Liver (tissue), 3 donors: Measurements from ENCODE around the gene SLC25A21.

Experiments
- GABPA ChIP-seq, 2 donors: IDR thresholded peaks in 1 of 2; conservative IDR thresholded peaks in 1 of 2; 2 replicates each; pipeline ENCODE4 v1.6.1; 2016; ENCODE audit warnings: antibody characterized with exemption in 2 of 2, mild to moderate bottlenecking in 1 of 2, moderate library complexity in 1 of 2
- HNF4A ChIP-seq, 2 donors: conservative IDR thresholded peaks; 2 replicates each; pipeline ENCODE4 v1.6.1; 2016; ENCODE audit warnings: antibody characterized with exemption in 2 of 2, mild to moderate bottlenecking in 2 of 2
- SP1 ChIP-seq: IDR thresholded peaks from 2 replicates; pipeline ENCODE4 v1.6.1; 2018; ENCODE audit warnings: antibody characterized with exemption, mild to moderate bottlenecking
- YY1 ChIP-seq: IDR thresholded peaks from 2 replicates; pipeline ENCODE4 v1.6.1; 2016; ENCODE audit warnings: antibody characterized with exemption, mild to moderate bottlenecking
- TF ChIP-seq, protein P1 (sequence below): fragments of 150-350 bp; IDR thresholded peaks from 2 replicates; pipeline ENCODE4 v1.5.1; 2017; ENCODE audit warnings: improper control_type of control experiment, low read depth, low read length; ENCODE audit not compliant: missing input control
- TF ChIP-seq, protein P2 (sequence below): IDR thresholded peaks from 2 replicates; pipeline ENCODE4 v1.6.1; 2016; ENCODE audit warnings: antibody characterized with exemption
- TF ChIP-seq, protein P3 (sequence below): IDR thresholded peaks from 2 replicates; pipeline ENCODE4 v1.6.1; 2016; ENCODE audit warnings: antibody characterized with exemption
- TF ChIP-seq, protein P4 (sequence below): IDR thresholded peaks from 2 replicates; pipeline ENCODE4 v1.6.1; 2016; ENCODE audit warnings: antibody characterized with exemption, mild to moderate bottlenecking
- donor health status: healthy.
- donor health status: healthy.

DNA sequence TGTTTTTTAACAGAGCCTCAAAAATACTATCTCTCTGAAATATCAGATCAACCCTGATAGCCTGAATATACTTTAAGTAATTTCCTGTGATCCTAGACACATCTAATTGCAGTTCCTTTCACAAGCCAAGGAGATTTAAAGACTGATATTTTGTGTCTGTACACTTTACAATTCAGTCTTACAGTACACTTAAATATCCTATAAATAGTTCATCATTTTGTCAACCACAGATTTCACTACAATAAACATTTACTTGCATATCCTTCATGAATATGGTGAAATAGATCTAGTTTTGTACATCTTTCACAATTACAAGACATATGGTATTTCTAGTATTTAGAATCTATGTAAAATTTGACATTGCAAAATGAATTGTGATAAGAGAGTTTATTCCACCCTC lies 349.7 kb downstream of the SLC25A21 start:
- TF ChIP-seq, protein P1, sequence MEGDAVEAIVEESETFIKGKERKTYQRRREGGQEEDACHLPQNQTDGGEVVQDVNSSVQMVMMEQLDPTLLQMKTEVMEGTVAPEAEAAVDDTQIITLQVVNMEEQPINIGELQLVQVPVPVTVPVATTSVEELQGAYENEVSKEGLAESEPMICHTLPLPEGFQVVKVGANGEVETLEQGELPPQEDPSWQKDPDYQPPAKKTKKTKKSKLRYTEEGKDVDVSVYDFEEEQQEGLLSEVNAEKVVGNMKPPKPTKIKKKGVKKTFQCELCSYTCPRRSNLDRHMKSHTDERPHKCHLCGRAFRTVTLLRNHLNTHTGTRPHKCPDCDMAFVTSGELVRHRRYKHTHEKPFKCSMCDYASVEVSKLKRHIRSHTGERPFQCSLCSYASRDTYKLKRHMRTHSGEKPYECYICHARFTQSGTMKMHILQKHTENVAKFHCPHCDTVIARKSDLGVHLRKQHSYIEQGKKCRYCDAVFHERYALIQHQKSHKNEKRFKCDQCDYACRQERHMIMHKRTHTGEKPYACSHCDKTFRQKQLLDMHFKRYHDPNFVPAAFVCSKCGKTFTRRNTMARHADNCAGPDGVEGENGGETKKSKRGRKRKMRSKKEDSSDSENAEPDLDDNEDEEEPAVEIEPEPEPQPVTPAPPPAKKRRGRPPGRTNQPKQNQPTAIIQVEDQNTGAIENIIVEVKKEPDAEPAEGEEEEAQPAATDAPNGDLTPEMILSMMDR = no peak
- no peak for TF ChIP-seq SP1
- TF ChIP-seq, protein P2, sequence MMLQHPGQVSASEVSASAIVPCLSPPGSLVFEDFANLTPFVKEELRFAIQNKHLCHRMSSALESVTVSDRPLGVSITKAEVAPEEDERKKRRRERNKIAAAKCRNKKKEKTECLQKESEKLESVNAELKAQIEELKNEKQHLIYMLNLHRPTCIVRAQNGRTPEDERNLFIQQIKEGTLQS = no peak
- no peak for TF ChIP-seq GABPA (IDR thresholded peaks at IDR 0.05 in 1 of 2, conservative IDR thresholded peaks at IDR 0.05 in 1 of 2)
- TF ChIP-seq, protein P3, sequence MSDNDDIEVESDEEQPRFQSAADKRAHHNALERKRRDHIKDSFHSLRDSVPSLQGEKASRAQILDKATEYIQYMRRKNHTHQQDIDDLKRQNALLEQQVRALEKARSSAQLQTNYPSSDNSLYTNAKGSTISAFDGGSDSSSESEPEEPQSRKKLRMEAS = no peak
- no peak for TF ChIP-seq YY1
- TF ChIP-seq, protein P4, sequence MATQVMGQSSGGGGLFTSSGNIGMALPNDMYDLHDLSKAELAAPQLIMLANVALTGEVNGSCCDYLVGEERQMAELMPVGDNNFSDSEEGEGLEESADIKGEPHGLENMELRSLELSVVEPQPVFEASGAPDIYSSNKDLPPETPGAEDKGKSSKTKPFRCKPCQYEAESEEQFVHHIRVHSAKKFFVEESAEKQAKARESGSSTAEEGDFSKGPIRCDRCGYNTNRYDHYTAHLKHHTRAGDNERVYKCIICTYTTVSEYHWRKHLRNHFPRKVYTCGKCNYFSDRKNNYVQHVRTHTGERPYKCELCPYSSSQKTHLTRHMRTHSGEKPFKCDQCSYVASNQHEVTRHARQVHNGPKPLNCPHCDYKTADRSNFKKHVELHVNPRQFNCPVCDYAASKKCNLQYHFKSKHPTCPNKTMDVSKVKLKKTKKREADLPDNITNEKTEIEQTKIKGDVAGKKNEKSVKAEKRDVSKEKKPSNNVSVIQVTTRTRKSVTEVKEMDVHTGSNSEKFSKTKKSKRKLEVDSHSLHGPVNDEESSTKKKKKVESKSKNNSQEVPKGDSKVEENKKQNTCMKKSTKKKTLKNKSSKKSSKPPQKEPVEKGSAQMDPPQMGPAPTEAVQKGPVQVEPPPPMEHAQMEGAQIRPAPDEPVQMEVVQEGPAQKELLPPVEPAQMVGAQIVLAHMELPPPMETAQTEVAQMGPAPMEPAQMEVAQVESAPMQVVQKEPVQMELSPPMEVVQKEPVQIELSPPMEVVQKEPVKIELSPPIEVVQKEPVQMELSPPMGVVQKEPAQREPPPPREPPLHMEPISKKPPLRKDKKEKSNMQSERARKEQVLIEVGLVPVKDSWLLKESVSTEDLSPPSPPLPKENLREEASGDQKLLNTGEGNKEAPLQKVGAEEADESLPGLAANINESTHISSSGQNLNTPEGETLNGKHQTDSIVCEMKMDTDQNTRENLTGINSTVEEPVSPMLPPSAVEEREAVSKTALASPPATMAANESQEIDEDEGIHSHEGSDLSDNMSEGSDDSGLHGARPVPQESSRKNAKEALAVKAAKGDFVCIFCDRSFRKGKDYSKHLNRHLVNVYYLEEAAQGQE = no peak
- no peak for TF ChIP-seq HNF4A (conservative IDR thresholded peaks at IDR 0.05)
